Ovary (tissue), 10 donors: ENCODE data around the gene ZNF582. TPM values are rescaled to one million over a fixed set of nuclear protein-coding genes. Genes with fewer than 3 reads are reported as not detected.
A peak's percentile ranks its signal among the peaks of the same experiment; 100 is the strongest.

ENCODE experiments used
- DNase-seq, 5 donors: peaks; one replicate each; pipeline ENCODE4 v3.0.0-alpha.2; 2019 to 2020
- H3K27ac ChIP-seq, 2 donors: fragments of 200-600 bp; one replicate each; pipeline versions ENCODE4 v1.5.1 to v1.8.0; 2019 to 2022
- H3K27me3 ChIP-seq: fragments of 200-600 bp; one replicate; pipeline ENCODE4 v1.8.0; 2022
- H3K36me3 ChIP-seq: fragments of 200-600 bp; sonication (generic); one replicate; pipeline ENCODE4 v1.5.1; 2019
- H3K4me1 ChIP-seq: one replicate; pipeline ENCODE4 v1.8.1; 2013; ENCODE audit warnings: mild to moderate bottlenecking, moderate library complexity; ENCODE audit not compliant: insufficient read depth
- H3K4me3 ChIP-seq: fragments of 200-600 bp; sonication (generic); one replicate; pipeline ENCODE4 v1.5.1; 2017
- H3K9me3 ChIP-seq, 2 donors: fragments of 200-600 bp in 1 of 2; sonication (generic) in 1 of 2; one replicate each; pipeline versions ENCODE4 v1.5.1 to v1.8.1; 2013 to 2019; ENCODE audit warnings: mild to moderate bottlenecking in 1 of 2, moderate library complexity in 1 of 2
- EP300 ChIP-seq: sonication (generic); formaldehyde crosslinking; IDR thresholded peaks from one replicate; pipeline ENCODE4 v1.6.1; 2017; ENCODE audit warnings: antibody characterized with exemption
- POLR2A ChIP-seq: fragments of 450-650 bp; IDR thresholded peaks from one replicate; pipeline ENCODE4 v1.6.1; 2017; ENCODE audit warnings: antibody characterized with exemption, mild to moderate bottlenecking, moderate library complexity
- WGBS, 3 donors: extraction: QIAGEN DNeasy Blood & Tissue Kit in 1 of 3; methylation state at CpG; one replicate each; pipeline versions ENCODE4 v1.1.5 to v1.1.7; 2013 to 2017; 5-methylcytosine and 5-hydroxymethylcytosine counted together
- intact Hi-C, 4 donors: fragments of 100-400 bp; cut with DNase I; formaldehyde crosslinking; loops; one replicate each; pipeline versions ENCODE4 v1.11.0 to v1.15.1; 2022 to 2023
- long read RNA-seq, 3 donors: library from polyadenylated mRNA in 2 of 3; unstranded in 2 of 3; transcript quantifications; one replicate each; pipeline ENCODE4 v2.0.0 and lab custom pipeline, GENCODE V29; 2021 to 2026
- polyA plus RNA-seq, 2 donors: library from polyadenylated mRNA; stranded (reverse); fragments of 200-250 nt in 1 of 2; fragments of 350-450 nt in 1 of 2; fragmentation: Illumina TruSeq in 1 of 2; extraction: RNeasy Lipid Tissue Mini Kit (QIAGEN cat#74804) in 1 of 2; gene quantifications; one replicate each; pipeline ENCODE4 v1.2.3, GENCODE V29; 2013 to 2014
- total RNA-seq, 7 donors: library from RNA; depleted of rRNA in 2 of 7; stranded (reverse); fragments of >200 nt in 2 of 7; fragmentation: NEBNext Ultra II Directional in 3 of 7; extraction: Animal tissue kit (Norgen Biotek cat#: 25700) in 3 of 7; gene quantifications; one replicate each; pipeline versions ENCODE4 v1.1.0 to v1.2.4, GENCODE V29; 2016 to 2023
- TF ChIP-seq, protein P1 (sequence below), 3 donors: fragments of 450-650 bp in 2 of 3; fragments of 200-600 bp in 1 of 3; IDR thresholded peaks; one replicate each; pipeline versions ENCODE4 v1.5.1 to v1.8.0; 2016 to 2022; ENCODE audit warnings: antibody characterized with exemption in 3 of 3, mild to moderate bottlenecking in 1 of 3
- donor health status: DM: no; HTN: no; CAD: no; lungs with moderate emphysema.
- donor health status: DM: no; HTN: no; CAD: no.
- donor health status: Bipolar disorder and iron deficiency.
- donor health status: DM: yes; HTN: yes; CAD: no.
- donor health status: DM: no; HTN: no; CAD: no.
- donor health status: DM: yes; HTN: yes; CAD: no.

ZNF582 gene
- 10 to 100 TPM in 2 of 7 donors, 1 to 10 TPM in 5; 4.6 to 11.1 (median 8.3) TPM for total RNA-seq
- polyA plus RNA-seq, result 1 to 10 TPM; 4.6 to 7.9 TPM
- long read RNA-seq, donor 1, transcript ZNF582-201 (5 exons, 2,824 nt), result minor isoform, 6 of 23 reads
- long read RNA-seq, donor 1, transcript ZNF582-202 (5 exons, 2,053 nt), result major isoform, 9 of 23 reads
- long read RNA-seq, donor 1, partial matches to known transcripts, result 7 of 23 reads
- long read RNA-seq, donor 1, other reads (novel, unspliced or antisense), result 1 of 23 reads
- long read RNA-seq, donor 2, transcript ZNF582-202 (5 exons, 2,053 nt), result major isoform, 6 of 12 reads
- long read RNA-seq, donor 2, partial matches to known transcripts, result 6 of 12 reads
- long read RNA-seq, donor 2, other reads (novel, unspliced or antisense), result 0 of 12 reads
- long read RNA-seq, donor 3, partial matches to known transcripts, result 1 of 6 reads
- long read RNA-seq, donor 3, other reads (novel, unspliced or antisense), result 2 of 6 reads

GRCh38 chr19:56393119-56394012 is at the start of gene ZNF582:
ZNF582 (minus strand) TSS chr19:56393534; CDS start chr19:56391752, 1,782 bp downstream.
- H3K27me3 ChIP-seq, result no peaks in the 10 kb centered on the region
- H3K4me3 ChIP-seq, result peak within 1 kb of the TSS; percentile 58
- WGBS, 3 donors, result 0 to 2% (median 1%) methylated on average over 64 to 73 of the region's 73 CpGs
- H3K27ac ChIP-seq, result peak within 1 kb of the TSS; percentile 84 to 96
- intact Hi-C loops, result no loop called here
- H3K4me1 ChIP-seq, result no peaks in the 10 kb centered on the region
- peaks cover 0 to 12% of the 10 kb centered on the region in 2 donors for H3K9me3 ChIP-seq
- peak; percentile 94 to 97 (median 96) for DNase-seq
- peak; percentile 32 for TF ChIP-seq EP300
- TF ChIP-seq, protein P1, sequence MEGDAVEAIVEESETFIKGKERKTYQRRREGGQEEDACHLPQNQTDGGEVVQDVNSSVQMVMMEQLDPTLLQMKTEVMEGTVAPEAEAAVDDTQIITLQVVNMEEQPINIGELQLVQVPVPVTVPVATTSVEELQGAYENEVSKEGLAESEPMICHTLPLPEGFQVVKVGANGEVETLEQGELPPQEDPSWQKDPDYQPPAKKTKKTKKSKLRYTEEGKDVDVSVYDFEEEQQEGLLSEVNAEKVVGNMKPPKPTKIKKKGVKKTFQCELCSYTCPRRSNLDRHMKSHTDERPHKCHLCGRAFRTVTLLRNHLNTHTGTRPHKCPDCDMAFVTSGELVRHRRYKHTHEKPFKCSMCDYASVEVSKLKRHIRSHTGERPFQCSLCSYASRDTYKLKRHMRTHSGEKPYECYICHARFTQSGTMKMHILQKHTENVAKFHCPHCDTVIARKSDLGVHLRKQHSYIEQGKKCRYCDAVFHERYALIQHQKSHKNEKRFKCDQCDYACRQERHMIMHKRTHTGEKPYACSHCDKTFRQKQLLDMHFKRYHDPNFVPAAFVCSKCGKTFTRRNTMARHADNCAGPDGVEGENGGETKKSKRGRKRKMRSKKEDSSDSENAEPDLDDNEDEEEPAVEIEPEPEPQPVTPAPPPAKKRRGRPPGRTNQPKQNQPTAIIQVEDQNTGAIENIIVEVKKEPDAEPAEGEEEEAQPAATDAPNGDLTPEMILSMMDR (IDR thresholded peaks at IDR 0.05), result peak; percentile 68 to 85 (median 82)
- peak; percentile 16 for TF ChIP-seq POLR2A
- no peaks in the 10 kb centered on the region for H3K36me3 ChIP-seq

- TF ChIP-seq POLR2A, result no peak
- no peak for TF ChIP-seq EP300
- TF ChIP-seq, protein P1 (IDR thresholded peaks at IDR 0.05), result no peak
- intact Hi-C loops, result no loop called here
- Histone ChIP-seq H3K36me3 (no peaks in the 10 kb centered on the region), H3K4me3 (no peak overlapping the region), H3K27me3 (no peaks in the 10 kb centered on the region), H3K4me1 (no peaks in the 10 kb centered on the region), H3K27ac (no peak overlapping the region), H3K9me3 (peaks cover 27 to 49% of the 10 kb centered on the region in 2 donors)
- WGBS, 3 donors, result 98% methylated on average over 8 of the region's 8 CpGs
- DNase-seq, result no peak
These were observed 48.0 kb upstream of the ZNF582 start for GRCh38 chr19:56441206-56441792.

- H3K4me1 ChIP-seq, result no peaks in the 10 kb centered on the region
- no peak for DNase-seq
- no peaks in the 10 kb centered on the region for H3K27me3 ChIP-seq
- peaks cover 42 to 60% of the 10 kb centered on the region in 2 donors for H3K9me3 ChIP-seq
- WGBS, 3 donors, result 85 to 91% (median 90%) methylated on average over 1 of the region's 1 CpG
- H3K27ac ChIP-seq, result no peak overlapping the region
- H3K36me3 ChIP-seq, result peaks cover 3% of the 10 kb centered on the region
- TF ChIP-seq, protein P1 (IDR thresholded peaks at IDR 0.05), result no peak
- TF ChIP-seq POLR2A (no peak), EP300 (no peak)
- no peak overlapping the region for H3K4me3 ChIP-seq
- intact Hi-C loops, result no loop called here
These were observed 30.6 kb upstream of the ZNF582 start for GRCh38 chr19:56423985-56424353.
